OCI-LY1 (cell line): ENCODE measurements around the gene CDKAL1.

ENCODE experiments used
- H2AFZ ChIP-seq: fragments of 200-600 bp; sonication (generic), shearing (Covaris generic); 2 replicates; pipeline ENCODE4 v1.6.0; 2014; ENCODE audit warnings: antibody characterized with exemption, mild to moderate bottlenecking, low read length
- H3F3A ChIP-seq: fragments of 200-600 bp; sonication (generic), shearing (Covaris generic); 2 replicates; pipeline ENCODE4 v1.6.0; 2014; ENCODE audit warnings: mild to moderate bottlenecking, antibody characterized with exemption, low read length, moderate library complexity; ENCODE audit not compliant: insufficient read depth
- H3K27ac ChIP-seq: fragments of 200-600 bp; sonication (generic); 2 replicates; pipeline ENCODE4 v1.5.1; 2014; ENCODE audit warnings: low read length, mixed run types, mild to moderate bottlenecking, low read depth; ENCODE audit not compliant: poor library complexity, severe bottlenecking
- H3K27me3 ChIP-seq: fragments of 200-600 bp; sonication (generic); 2 replicates; pipeline ENCODE4 v1.6.0; 2014; ENCODE audit warnings: antibody characterized with exemption, mild to moderate bottlenecking, low read length, moderate library complexity; ENCODE audit not compliant: insufficient read depth
- H3K36me3 ChIP-seq: fragments of 200-600 bp; sonication (generic); 2 replicates; pipeline ENCODE4 v1.6.1; 2014; ENCODE audit warnings: mild to moderate bottlenecking, antibody characterized with exemption, low read length, moderate library complexity, mixed read lengths; ENCODE audit not compliant: insufficient read depth
- H3K4me1 ChIP-seq: fragments of 200-600 bp; sonication (generic); 2 replicates; pipeline ENCODE4 v1.5.1; 2014; ENCODE audit warnings: mild to moderate bottlenecking, low read length, moderate library complexity; ENCODE audit not compliant: insufficient read depth, severe bottlenecking
- H3K4me2 ChIP-seq: fragments of 200-600 bp; sonication (generic), shearing (Covaris generic); 2 replicates; pipeline ENCODE4 v1.6.1; 2014; ENCODE audit warnings: low read length
- H3K4me3 ChIP-seq: fragments of 200-600 bp; sonication (generic); 2 replicates; pipeline ENCODE4 v1.5.1; 2014; ENCODE audit warnings: low read length, low read depth, mild to moderate bottlenecking, mixed read lengths; ENCODE audit not compliant: poor library complexity, severe bottlenecking
- H3K79me2 ChIP-seq: fragments of 200-600 bp; shearing (Covaris generic); 2 replicates; pipeline ENCODE4 v1.6.1; 2016; ENCODE audit warnings: mixed run types, low read length, mixed read lengths; ENCODE audit not compliant: insufficient read depth
- H3K9ac ChIP-seq: fragments of 200-600 bp; sonication (generic), shearing (Covaris generic); 2 replicates; pipeline ENCODE4 v1.6.1; 2014; ENCODE audit warnings: mild to moderate bottlenecking, low read length, mixed read lengths
- H3K9me2 ChIP-seq: fragments of 200-600 bp; sonication (generic), shearing (Covaris generic); 2 replicates; pipeline ENCODE4 v1.6.1; 2014; ENCODE audit warnings: low read depth, mild to moderate bottlenecking, low read length, mixed read lengths
- H3K9me3 ChIP-seq: fragments of 200-600 bp; shearing (Covaris generic); 2 replicates; pipeline ENCODE4 v1.6.1; 2014; ENCODE audit warnings: low read length, mixed read lengths
- H4K20me1 ChIP-seq: fragments of 200-600 bp; sonication (generic), shearing (Covaris generic); 2 replicates; pipeline ENCODE4 v1.6.0; 2016; ENCODE audit warnings: mild to moderate bottlenecking, low read length; ENCODE audit not compliant: insufficient read depth
- CTCF ChIP-seq: fragments of 200-600 bp; sonication (generic), shearing (Covaris generic); IDR thresholded peaks from 2 replicates; pipeline ENCODE4 v1.5.1; 2017; ENCODE audit warnings: mild to moderate bottlenecking, antibody characterized with exemption, low read length, moderate library complexity, mixed read lengths
- EZH2 ChIP-seq: fragments of 200-600 bp; sonication (generic), shearing (Covaris generic); IDR thresholded peaks from 2 replicates; pipeline ENCODE4 v1.8.0; 2017; ENCODE audit warnings: borderline replicate concordance, mixed run types, mild to moderate bottlenecking, antibody characterized with exemption, low read length, moderate library complexity, mixed read lengths

The CDKAL1 gene

GRCh38 chr6:20802596-20802995, 268.3 kb downstream of the CDKAL1 start:
- Histone ChIP-seq H3K27me3 (no peaks in the 10 kb centered on the region), H3K4me1 (no peaks in the 10 kb centered on the region), H3K4me3 (no peak overlapping the region), H3K9ac (no peak overlapping the region), H3K79me2 (no peaks in the 10 kb centered on the region), H3K9me2 (no peaks in the 10 kb centered on the region), H3K4me2 (no peak overlapping the region), H3F3A (no peaks in the 10 kb centered on the region), H3K9me3 (no peaks in the 10 kb centered on the region), H3K36me3 (no peaks in the 10 kb centered on the region), H4K20me1 (no peaks in the 10 kb centered on the region), H2AFZ (no peak overlapping the region), H3K27ac (no peak overlapping the region)
- TF ChIP-seq EZH2 (no peak), CTCF (no peak)

- Histone ChIP-seq H3K9ac (no peak overlapping the region), H3K79me2 (no peaks in the 10 kb centered on the region), H3K27ac (no peak overlapping the region), H3K9me2 (no peaks in the 10 kb centered on the region), H3K4me3 (no peak overlapping the region), H3K9me3 (no peaks in the 10 kb centered on the region), H2AFZ (no peak overlapping the region), H3K36me3 (no peaks in the 10 kb centered on the region), H3K4me1 (no peaks in the 10 kb centered on the region), H3F3A (no peaks in the 10 kb centered on the region), H3K4me2 (no peak overlapping the region), H4K20me1 (no peaks in the 10 kb centered on the region), H3K27me3 (no peaks in the 10 kb centered on the region)
- TF ChIP-seq CTCF (no peak), EZH2 (no peak)
These were observed 270.8 kb downstream of the CDKAL1 start for GRCh38 chr6:20805021-20805420.

GRCh38 chr6:20806669-20807068, 272.4 kb downstream of the CDKAL1 start:
- no peaks in the 10 kb centered on the region for H3K9me2 ChIP-seq
- H3K9me3 ChIP-seq: no peaks in the 10 kb centered on the region
- no peak overlapping the region for H3K4me3 ChIP-seq
- no peaks in the 10 kb centered on the region for H3K27me3 ChIP-seq
- H3K79me2 ChIP-seq: no peaks in the 10 kb centered on the region
- TF ChIP-seq EZH2 (no peak), CTCF (no peak)
- no peaks in the 10 kb centered on the region for H3F3A ChIP-seq
- no peaks in the 10 kb centered on the region for H3K36me3 ChIP-seq
- no peak overlapping the region for H3K27ac ChIP-seq
- no peak overlapping the region for H3K4me2 ChIP-seq
- no peak overlapping the region for H3K9ac ChIP-seq
- no peaks in the 10 kb centered on the region for H3K4me1 ChIP-seq
- H4K20me1 ChIP-seq: no peaks in the 10 kb centered on the region
- H2AFZ ChIP-seq: no peak overlapping the region
